Calu3 (cell line): ENCODE results near the gene CDC42BPB. TPM values are rescaled to one million over a fixed set of nuclear protein-coding genes. Genes with fewer than 3 reads are reported as not detected.

Experiments
- BruUV-seq: library from RNA; stranded (reverse); fragments of 400-500 nt; replicated peaks from 2 replicates; lab custom pipeline; 2021; lab: Mats Ljungman, UMichigan
- CTCF ChIA-PET: fragments of 300-600 bp; sonication (Branson Sonifier 250); formaldehyde crosslinking; loops from one replicate; lab custom pipeline; 2022; ENCODE audit warnings: antibody characterized with exemption; lab: Charles Lee
- DNase-seq: peaks from one replicate; pipeline ENCODE4 v3.0.0; 2022
- H3K27ac Mint-ChIP-seq: one replicate; pipeline ENCODE4 v1.8.0; 2022; ENCODE audit warnings: mixed read lengths; ENCODE audit not compliant: unreplicated experiment
- H3K27me3 Mint-ChIP-seq: one replicate; pipeline ENCODE4 v1.8.0; 2022; ENCODE audit warnings: mixed read lengths; ENCODE audit not compliant: unreplicated experiment
- H3K36me3 Mint-ChIP-seq: one replicate; pipeline ENCODE4 v1.8.0; 2022; ENCODE audit warnings: mild to moderate bottlenecking, moderate library complexity, mixed read lengths; ENCODE audit not compliant: insufficient read depth, unreplicated experiment
- H3K4me1 Mint-ChIP-seq: one replicate; pipeline ENCODE4 v1.8.0; 2022; ENCODE audit warnings: mild to moderate bottlenecking, low read depth, mixed read lengths; ENCODE audit not compliant: unreplicated experiment
- H3K4me3 Mint-ChIP-seq: one replicate; pipeline ENCODE4 v1.8.0; 2022; ENCODE audit warnings: mild to moderate bottlenecking, low read depth, moderate library complexity, mixed read lengths; ENCODE audit not compliant: unreplicated experiment
- H3K9me3 Mint-ChIP-seq: one replicate; pipeline ENCODE4 v1.8.0; 2022; ENCODE audit warnings: low read depth, mixed read lengths; ENCODE audit not compliant: unreplicated experiment
- intact Hi-C: fragments of 100-400 bp; cut with micrococcal nuclease; formaldehyde crosslinking; loops from one replicate; pipeline ENCODE4 v1.10.0; 2022; ENCODE audit not compliant: unreplicated experiment
- total RNA-seq: library from RNA; stranded (reverse); gene quantifications from 2 replicates; pipeline ENCODE4 v1.2.3, GENCODE V29; 2022
- TF ChIP-seq, protein P1 (sequence below): fragments of 200-600 bp; IDR thresholded peaks from one replicate; pipeline ENCODE4 v1.8.0; 2022; ENCODE audit warnings: antibody characterized with exemption; ENCODE audit not compliant: unreplicated experiment

The CDC42BPB gene
- total RNA-seq, 1 experiment from 2014 or later, result 98.7 TPM

DNA sequence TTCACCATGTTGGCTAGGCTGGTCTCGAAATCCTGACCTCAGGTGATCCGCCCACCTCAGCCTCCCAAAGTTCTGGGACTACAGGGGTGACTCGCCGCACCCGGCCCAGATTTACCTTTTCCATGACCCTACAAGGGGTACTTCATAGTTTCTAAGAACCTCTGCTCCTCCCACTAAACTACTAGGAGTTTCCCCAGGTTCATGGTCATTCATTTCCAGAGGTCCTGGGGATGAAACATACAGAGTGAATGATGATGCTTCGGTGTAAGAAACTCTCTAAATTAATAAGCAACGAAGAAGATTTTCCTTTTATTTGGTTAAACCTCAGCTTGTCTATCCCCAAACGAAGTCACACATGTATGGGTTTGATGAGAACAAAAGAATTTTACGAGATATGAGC is 77.9 kb downstream of the CDC42BPB start:
- TF ChIP-seq, protein P1, sequence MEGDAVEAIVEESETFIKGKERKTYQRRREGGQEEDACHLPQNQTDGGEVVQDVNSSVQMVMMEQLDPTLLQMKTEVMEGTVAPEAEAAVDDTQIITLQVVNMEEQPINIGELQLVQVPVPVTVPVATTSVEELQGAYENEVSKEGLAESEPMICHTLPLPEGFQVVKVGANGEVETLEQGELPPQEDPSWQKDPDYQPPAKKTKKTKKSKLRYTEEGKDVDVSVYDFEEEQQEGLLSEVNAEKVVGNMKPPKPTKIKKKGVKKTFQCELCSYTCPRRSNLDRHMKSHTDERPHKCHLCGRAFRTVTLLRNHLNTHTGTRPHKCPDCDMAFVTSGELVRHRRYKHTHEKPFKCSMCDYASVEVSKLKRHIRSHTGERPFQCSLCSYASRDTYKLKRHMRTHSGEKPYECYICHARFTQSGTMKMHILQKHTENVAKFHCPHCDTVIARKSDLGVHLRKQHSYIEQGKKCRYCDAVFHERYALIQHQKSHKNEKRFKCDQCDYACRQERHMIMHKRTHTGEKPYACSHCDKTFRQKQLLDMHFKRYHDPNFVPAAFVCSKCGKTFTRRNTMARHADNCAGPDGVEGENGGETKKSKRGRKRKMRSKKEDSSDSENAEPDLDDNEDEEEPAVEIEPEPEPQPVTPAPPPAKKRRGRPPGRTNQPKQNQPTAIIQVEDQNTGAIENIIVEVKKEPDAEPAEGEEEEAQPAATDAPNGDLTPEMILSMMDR, result no peak
- CTCF ChIA-PET, result no interaction called here
- Mint-ChIP-seq H3K36me3 (peaks cover 56% of the 10 kb centered on the region), H3K27me3 (no peaks in the 10 kb centered on the region), H3K27ac (no peak overlapping the region), H3K4me1 (no peaks in the 10 kb centered on the region), H3K4me3 (no peak overlapping the region), H3K9me3 (no peaks in the 10 kb centered on the region)
- DNase-seq, result no peak
- no TSS peak for BruUV-seq
- intact Hi-C loops, result no loop called here

DNA sequence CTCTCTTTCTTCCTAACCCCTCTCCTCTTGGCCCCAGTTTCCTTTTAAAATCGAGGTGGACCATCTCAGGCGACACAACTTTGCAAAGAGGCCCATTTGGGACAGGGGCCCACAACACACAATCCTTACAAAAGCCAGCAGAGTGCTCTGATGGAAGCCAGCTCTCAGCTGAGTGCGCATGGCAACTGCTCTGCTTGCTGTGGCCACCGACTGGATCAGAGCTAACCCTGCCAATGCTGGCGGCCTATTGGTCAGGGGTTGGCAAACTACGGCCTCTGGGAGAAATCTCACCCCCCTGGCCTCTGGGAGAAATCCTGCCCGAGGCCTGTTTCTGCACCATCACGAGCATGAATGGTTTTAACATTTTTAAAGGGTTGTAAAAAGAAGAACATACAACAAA is 79.9 kb downstream of the CDC42BPB start:
- Mint-ChIP-seq H3K4me3 (no peak overlapping the region), H3K27ac (no peak overlapping the region)

DNA sequence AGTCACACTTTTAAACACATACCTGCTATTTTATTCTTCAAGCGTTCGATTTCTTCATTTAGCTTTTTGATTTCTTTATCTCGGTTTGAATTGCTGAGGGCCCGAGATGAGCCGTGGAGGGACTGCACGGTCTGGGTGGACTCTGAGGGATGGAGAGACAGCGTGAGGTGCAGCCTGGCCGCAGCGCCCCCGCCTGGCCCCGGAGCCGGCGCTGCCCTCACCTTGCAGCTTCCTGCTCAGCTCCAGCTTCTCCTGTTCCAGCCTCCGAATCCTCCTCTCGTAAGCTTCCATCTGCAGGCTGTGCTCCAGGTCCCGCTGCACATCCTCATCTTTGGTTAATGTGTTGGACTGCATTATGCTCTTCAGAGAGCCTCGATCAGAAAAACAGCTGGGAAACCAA is 81.7 kb downstream of the CDC42BPB start:
- TF ChIP-seq, protein P1, result no peak
- intact Hi-C loops, result no loop called here
- Mint-ChIP-seq H3K27ac (no peak overlapping the region), H3K4me1 (no peaks in the 10 kb centered on the region), H3K4me3 (no peak overlapping the region), H3K36me3 (peaks cover 62% of the 10 kb centered on the region), H3K9me3 (no peaks in the 10 kb centered on the region), H3K27me3 (no peaks in the 10 kb centered on the region)
- DNase-seq, result no peak
- CTCF ChIA-PET, result no interaction called here
- no TSS peak for BruUV-seq

More for the DNA sequence above, 79.9 kb downstream of the CDC42BPB start:
- intact Hi-C loops, result no loop called here
- Mint-ChIP-seq H3K27me3 (no peaks in the 10 kb centered on the region), H3K9me3 (no peaks in the 10 kb centered on the region), H3K36me3 (peaks cover 67% of the 10 kb centered on the region), H3K4me1 (no peaks in the 10 kb centered on the region)
- TF ChIP-seq, protein P1, result no peak
- BruUV-seq, result no TSS peak
- CTCF ChIA-PET, result interaction anchor here (0.6 kb wide), 1 partner anchor 887 kb away, joined by 4 read pairs; no protein-coding TSS in a partner anchor
- DNase-seq, result no peak

DNA sequence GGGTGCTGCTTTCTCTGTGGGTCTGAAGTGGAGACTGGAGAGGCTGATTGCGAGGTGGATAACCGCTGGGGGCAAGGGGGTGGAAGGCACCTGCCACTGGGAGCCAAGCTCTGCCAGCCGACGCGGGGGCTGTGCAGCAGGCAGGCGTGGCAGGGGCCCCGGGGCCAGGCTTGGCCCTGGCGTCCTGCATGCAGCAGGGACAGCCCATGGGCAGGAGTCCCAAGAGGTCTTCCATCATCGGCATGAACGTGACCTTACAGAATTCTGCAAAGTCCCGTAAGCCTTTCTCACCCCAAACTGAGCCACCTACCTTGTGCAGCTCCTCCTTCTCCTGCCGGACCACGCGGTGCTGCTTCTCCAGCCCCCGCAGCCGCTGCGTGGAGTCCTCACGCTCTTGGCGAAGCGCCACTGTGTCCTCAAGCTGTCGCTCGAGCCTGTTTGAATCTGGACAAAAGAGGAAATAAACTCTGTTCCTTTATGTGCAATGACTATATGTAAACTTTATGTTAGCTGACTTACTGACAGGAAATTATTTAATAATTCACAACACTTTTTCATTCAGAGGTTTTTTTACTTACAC is 83.6 kb downstream of the CDC42BPB start:
- CTCF ChIA-PET, result no interaction called here
- BruUV-seq, result no TSS peak
- no peaks in the 10 kb centered on the region for H3K9me3 Mint-ChIP-seq
- no peak for DNase-seq
- H3K36me3 Mint-ChIP-seq, result peaks cover 66% of the 10 kb centered on the region
- TF ChIP-seq, protein P1, result no peak
- H3K27ac Mint-ChIP-seq, result no peak overlapping the region
- H3K4me1 Mint-ChIP-seq, result no peaks in the 10 kb centered on the region
- intact Hi-C loops, result no loop called here
- H3K27me3 Mint-ChIP-seq, result no peaks in the 10 kb centered on the region
- H3K4me3 Mint-ChIP-seq, result no peak overlapping the region
